HepG2 (cell line): ENCODE data around the gene PCGF3. TPM values are rescaled to one million over a fixed set of nuclear protein-coding genes. Genes with fewer than 3 reads are reported as not detected.

Experiments
- ATAC-seq: fragments of 200-7000 bp; cut with Tn5 transposase; 3 replicates; pipeline ENCODE4 v1.9.1; 2020; ENCODE audit warnings: mild to moderate bottlenecking, moderate library complexity
- BruUV-seq: library from RNA; stranded (reverse); fragments of 400-500 nt; replicated peaks from 2 replicates; lab custom pipeline; 2021; lab: Mats Ljungman, UMichigan
- CTCF ChIA-PET: fragments of 300-600 bp; formaldehyde crosslinking; extraction: SDS; loops from one replicate; lab custom pipeline; 2021; ENCODE audit warnings: low total read pairs, inconsistent platforms, low intra/inter-chr PET ratio; lab: Yijun Ruan, JAX
- POLR2A ChIA-PET: fragments of 350-600 bp; sonication (Branson Sonifier 250); formaldehyde crosslinking; loops from one replicate; lab custom pipeline; 2020; ENCODE audit warnings: antibody characterized with exemption, inconsistent platforms; lab: Yijun Ruan, JAX
- DNase-seq: peaks from one replicate; pipeline ENCODE4 v3.0.0-alpha.2; 2015; ENCODE audit warnings: low spot score
- FAIRE-seq: peaks from 3 replicates; lab custom pipeline; 2011; peaks lifted over from hg19 to GRCh38; lab: Jason Lieb, UNC
- H2AFZ ChIP-seq: one replicate; pipeline ENCODE4 v1.6.1; 2011; ENCODE audit warnings: low read length, inconsistent platforms
- H3K27ac ChIP-seq: fragments of 300-600 bp; 3 replicates; pipeline ENCODE4 v1.8.0; 2011; ENCODE audit warnings: mixed run types, mild to moderate bottlenecking, mixed read lengths, low read length, inconsistent platforms; ENCODE audit not compliant: insufficient read depth; ENCODE audit errors: extremely low read length
- H3K27me3 ChIP-seq, 2 experiments: fragments of 200-600 bp in 1 of 2; 2 replicates in 1 of 2; 3 replicates in 1 of 2; pipeline versions ENCODE4 v1.6.0 to v1.8.0; 2011; ENCODE audit warnings: low read length in 2 of 2, mild to moderate bottlenecking in 2 of 2, moderate library complexity in 2 of 2, inconsistent platforms in 1 of 2; ENCODE audit not compliant: insufficient read depth in 2 of 2, control insufficient read depth in 1 of 2
- H3K36me3 ChIP-seq, 2 experiments: fragments of 200-600 bp in 1 of 2; replicated peaks in 1 of 2; 2 replicates in 1 of 2; 3 replicates in 1 of 2; pipeline versions ENCODE4 v1.5.1 to v1.8.0; 2011; ENCODE audit warnings: low read length in 2 of 2, inconsistent platforms in 1 of 2; ENCODE audit not compliant: insufficient read depth in 2 of 2, control insufficient read depth in 1 of 2
- H3K4me1 ChIP-seq: 2 replicates; pipeline ENCODE4 v1.5.1; 2012; ENCODE audit warnings: low read length, inconsistent platforms; ENCODE audit not compliant: insufficient read depth
- H3K4me2 ChIP-seq: 2 replicates; pipeline ENCODE4 v1.6.0; 2011; ENCODE audit warnings: low read depth, low read length, inconsistent platforms
- H3K4me3 ChIP-seq, 3 experiments: fragments of 200-600 bp in 1 of 3; sonication (generic), shearing (Covaris generic) in 1 of 3; replicated peaks in 1 of 3; 2 replicates each; pipeline ENCODE4 v1.5.1; 2011 to 2016; ENCODE audit warnings: low read length in 3 of 3, inconsistent platforms in 2 of 3, low read depth in 2 of 3, mild to moderate bottlenecking in 2 of 3, control low read depth in 1 of 3, mixed read lengths in 1 of 3; ENCODE audit not compliant: insufficient read depth in 1 of 3
- H3K79me2 ChIP-seq: one replicate; pipeline ENCODE4 v1.6.1; 2011; ENCODE audit warnings: low read length, inconsistent platforms; ENCODE audit not compliant: insufficient read depth
- H3K9ac ChIP-seq: 2 replicates; pipeline ENCODE4 v1.6.0; 2011; ENCODE audit warnings: mild to moderate bottlenecking, low read depth, low read length, inconsistent platforms; ENCODE audit not compliant: insufficient read depth
- H3K9me3 ChIP-seq: 2 replicates; pipeline ENCODE4 v1.5.1; 2012; ENCODE audit warnings: mild to moderate bottlenecking, low read length
- H4K20me1 ChIP-seq: 2 replicates; pipeline ENCODE4 v1.6.0; 2011; ENCODE audit warnings: inconsistent platforms, mild to moderate bottlenecking, low read length, moderate library complexity; ENCODE audit not compliant: insufficient read depth
- HNRNPL ChIP-seq: fragments of 200-400 bp; formaldehyde crosslinking; IDR thresholded peaks from 2 replicates; pipeline ENCODE4 v1.6.1; 2017; ENCODE audit warnings: mild to moderate bottlenecking, low read depth, low read length
- SIX1 ChIP-seq: sonication (generic); formaldehyde crosslinking; IDR thresholded peaks from 2 replicates; pipeline ENCODE4 v1.4.0; 2020; ENCODE audit warnings: missing genetic modification reagents, borderline replicate concordance
- WGBS: methylation state at CpG from one replicate; pipeline ENCODE4 v1.1.6; 2017; ENCODE audit warnings: low lambda C conversion rate; 5-methylcytosine and 5-hydroxymethylcytosine counted together
- in situ Hi-C: cut with HindIII; loops from 2 replicates; pipeline ENCODE4 v1.10.0; 2017; ENCODE audit warnings: low pct_unique_long_range_greater_than_20kb; ENCODE audit not compliant: extremely low pct_ligation_motif_present
- intact Hi-C: fragments of 100-400 bp; cut with micrococcal nuclease; formaldehyde crosslinking; loops from one replicate; pipeline ENCODE4 v1.10.0; 2022; ENCODE audit not compliant: unreplicated experiment
- polyA plus RNA-seq, 8 experiments: library from polyadenylated mRNA; depleted of rRNA in 3 of 8; stranded (reverse) in 7 of 8; unstranded in 1 of 8; fragments of >200 nt; fragmentation: Illumina TruSeq in 4 of 8; extraction: Trizol in 4 of 8; gene quantifications; 2 replicates each; pipeline versions ENCODE4 v1.2.1 to v1.2.3, GENCODE V29; 2011 to 2016; ENCODE audit warnings: low read depth in 4 of 8, missing spikeins in 1 of 8, mixed read lengths in 1 of 8; ENCODE audit not compliant: insufficient read depth in 1 of 8
- total RNA-seq, 5 experiments: library from RNA; depleted of rRNA; stranded (reverse); fragments of >200 nt; fragmentation: Illumina TruSeq; extraction: Trizol; gene quantifications; 2 replicates each; pipeline ENCODE4 v1.2.3, GENCODE V29; 2016; ENCODE audit warnings: low read depth in 1 of 5
- TF ChIP-seq, protein P1 (sequence below): sonication (generic); formaldehyde crosslinking; IDR thresholded peaks from 2 replicates; pipeline ENCODE4 v1.9.0; 2021; ENCODE audit warnings: mild to moderate bottlenecking, missing genetic modification reagents
- TF ChIP-seq, protein P2 (sequence below): sonication (generic); formaldehyde crosslinking; conservative IDR thresholded peaks from 2 replicates; pipeline ENCODE4 v1.8.0; 2022; ENCODE audit warnings: missing genetic modification reagents
- TF ChIP-seq, protein P3 (sequence below): IDR thresholded peaks from 2 replicates; pipeline ENCODE4 v1.6.1; 2016; ENCODE audit warnings: control low read depth

The PCGF3 gene
- total and polyA plus RNA-seq, 2 of the 13 experiments (the other 11 are each of a cell fraction or from before 2014, with no cell fraction given) = 28.6 to 66.2 TPM

DNA sequence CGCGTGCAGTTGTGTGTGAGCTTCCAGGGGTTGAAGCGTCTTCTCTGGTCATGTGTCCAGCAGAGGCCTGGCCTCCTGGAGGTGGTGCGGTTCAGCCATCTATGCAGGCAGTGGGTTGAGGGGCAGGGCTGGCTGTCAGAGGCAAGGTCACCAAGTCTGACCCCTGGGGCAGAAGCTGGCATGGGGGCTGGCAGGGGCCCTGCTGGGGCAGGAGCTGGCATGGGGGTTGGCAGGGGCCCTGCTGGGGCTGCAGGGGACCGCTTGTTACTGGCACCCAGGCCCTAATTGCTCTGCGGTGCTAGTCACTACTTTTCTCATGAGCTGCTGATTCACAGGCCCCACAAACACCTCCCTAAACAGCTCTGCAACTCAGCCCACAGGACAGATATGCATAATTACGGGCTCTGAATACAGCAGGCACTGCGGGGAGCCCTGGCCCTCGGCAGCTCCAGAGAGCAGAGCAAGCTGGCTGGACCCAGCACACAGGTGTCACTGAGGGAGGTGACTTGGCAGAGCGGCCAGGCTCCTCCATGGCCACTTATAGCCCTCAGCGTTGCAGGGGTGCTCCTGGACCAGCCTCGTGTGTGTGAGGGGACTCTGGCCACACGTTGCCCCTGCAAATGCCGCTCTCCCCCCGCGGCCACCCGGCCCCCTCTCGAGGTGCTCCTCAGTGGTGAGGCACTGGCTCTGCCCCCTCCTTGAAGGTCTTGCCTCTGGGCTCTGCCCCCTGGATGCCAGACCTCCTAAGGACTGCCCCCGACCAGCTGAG, 87.6 kb downstream of the PCGF3 start:
- POLR2A ChIA-PET = interaction anchor here (3.4 kb wide), 1 partner anchor 11 kb away, joined by 27 read pairs; no protein-coding TSS in a partner anchor
- intact Hi-C loops = no loop called here
- H3K4me2 ChIP-seq = no peak overlapping the region
- no peaks in the 10 kb centered on the region for H3K36me3 ChIP-seq
- no CpG with 5 or more reads among the region's 19 CpGs for WGBS
- FAIRE-seq = no peak
- H3K9ac ChIP-seq = no peak overlapping the region
- no peaks in the 10 kb centered on the region for H3K79me2 ChIP-seq
- H3K27ac ChIP-seq = no peak overlapping the region
- no peaks in the 10 kb centered on the region for H3K9me3 ChIP-seq
- no peak for DNase-seq
- peaks cover 20 to 83% of the 10 kb centered on the region in 2 experiments for H3K27me3 ChIP-seq
- no peak overlapping the region for H3K4me3 ChIP-seq
- H2AFZ ChIP-seq = no peak overlapping the region
- peaks cover 15% of the 10 kb centered on the region for H3K4me1 ChIP-seq
- BruUV-seq = no TSS peak
- CTCF ChIA-PET = no interaction called here
- TF ChIP-seq SIX1 (no peak), HNRNPL (peak; percentile 44; the same call in 1 of the 2 replicates)
- TF ChIP-seq, protein P1, sequence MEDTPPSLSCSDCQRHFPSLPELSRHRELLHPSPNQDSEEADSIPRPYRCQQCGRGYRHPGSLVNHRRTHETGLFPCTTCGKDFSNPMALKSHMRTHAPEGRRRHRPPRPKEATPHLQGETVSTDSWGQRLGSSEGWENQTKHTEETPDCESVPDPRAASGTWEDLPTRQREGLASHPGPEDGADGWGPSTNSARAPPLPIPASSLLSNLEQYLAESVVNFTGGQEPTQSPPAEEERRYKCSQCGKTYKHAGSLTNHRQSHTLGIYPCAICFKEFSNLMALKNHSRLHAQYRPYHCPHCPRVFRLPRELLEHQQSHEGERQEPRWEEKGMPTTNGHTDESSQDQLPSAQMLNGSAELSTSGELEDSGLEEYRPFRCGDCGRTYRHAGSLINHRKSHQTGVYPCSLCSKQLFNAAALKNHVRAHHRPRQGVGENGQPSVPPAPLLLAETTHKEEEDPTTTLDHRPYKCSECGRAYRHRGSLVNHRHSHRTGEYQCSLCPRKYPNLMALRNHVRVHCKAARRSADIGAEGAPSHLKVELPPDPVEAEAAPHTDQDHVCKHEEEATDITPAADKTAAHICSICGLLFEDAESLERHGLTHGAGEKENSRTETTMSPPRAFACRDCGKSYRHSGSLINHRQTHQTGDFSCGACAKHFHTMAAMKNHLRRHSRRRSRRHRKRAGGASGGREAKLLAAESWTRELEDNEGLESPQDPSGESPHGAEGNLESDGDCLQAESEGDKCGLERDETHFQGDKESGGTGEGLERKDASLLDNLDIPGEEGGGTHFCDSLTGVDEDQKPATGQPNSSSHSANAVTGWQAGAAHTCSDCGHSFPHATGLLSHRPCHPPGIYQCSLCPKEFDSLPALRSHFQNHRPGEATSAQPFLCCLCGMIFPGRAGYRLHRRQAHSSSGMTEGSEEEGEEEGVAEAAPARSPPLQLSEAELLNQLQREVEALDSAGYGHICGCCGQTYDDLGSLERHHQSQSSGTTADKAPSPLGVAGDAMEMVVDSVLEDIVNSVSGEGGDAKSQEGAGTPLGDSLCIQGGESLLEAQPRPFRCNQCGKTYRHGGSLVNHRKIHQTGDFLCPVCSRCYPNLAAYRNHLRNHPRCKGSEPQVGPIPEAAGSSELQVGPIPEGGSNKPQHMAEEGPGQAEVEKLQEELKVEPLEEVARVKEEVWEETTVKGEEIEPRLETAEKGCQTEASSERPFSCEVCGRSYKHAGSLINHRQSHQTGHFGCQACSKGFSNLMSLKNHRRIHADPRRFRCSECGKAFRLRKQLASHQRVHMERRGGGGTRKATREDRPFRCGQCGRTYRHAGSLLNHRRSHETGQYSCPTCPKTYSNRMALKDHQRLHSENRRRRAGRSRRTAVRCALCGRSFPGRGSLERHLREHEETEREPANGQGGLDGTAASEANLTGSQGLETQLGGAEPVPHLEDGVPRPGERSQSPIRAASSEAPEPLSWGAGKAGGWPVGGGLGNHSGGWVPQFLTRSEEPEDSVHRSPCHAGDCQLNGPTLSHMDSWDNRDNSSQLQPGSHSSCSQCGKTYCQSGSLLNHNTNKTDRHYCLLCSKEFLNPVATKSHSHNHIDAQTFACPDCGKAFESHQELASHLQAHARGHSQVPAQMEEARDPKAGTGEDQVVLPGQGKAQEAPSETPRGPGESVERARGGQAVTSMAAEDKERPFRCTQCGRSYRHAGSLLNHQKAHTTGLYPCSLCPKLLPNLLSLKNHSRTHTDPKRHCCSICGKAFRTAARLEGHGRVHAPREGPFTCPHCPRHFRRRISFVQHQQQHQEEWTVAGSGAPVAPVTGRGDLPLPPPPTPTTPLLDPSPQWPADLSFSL (CRISPR knock-in tag) = 0 out of 2 replicates have a peak, but pooled peaks have one; percentile 1
- TF ChIP-seq, protein P2, sequence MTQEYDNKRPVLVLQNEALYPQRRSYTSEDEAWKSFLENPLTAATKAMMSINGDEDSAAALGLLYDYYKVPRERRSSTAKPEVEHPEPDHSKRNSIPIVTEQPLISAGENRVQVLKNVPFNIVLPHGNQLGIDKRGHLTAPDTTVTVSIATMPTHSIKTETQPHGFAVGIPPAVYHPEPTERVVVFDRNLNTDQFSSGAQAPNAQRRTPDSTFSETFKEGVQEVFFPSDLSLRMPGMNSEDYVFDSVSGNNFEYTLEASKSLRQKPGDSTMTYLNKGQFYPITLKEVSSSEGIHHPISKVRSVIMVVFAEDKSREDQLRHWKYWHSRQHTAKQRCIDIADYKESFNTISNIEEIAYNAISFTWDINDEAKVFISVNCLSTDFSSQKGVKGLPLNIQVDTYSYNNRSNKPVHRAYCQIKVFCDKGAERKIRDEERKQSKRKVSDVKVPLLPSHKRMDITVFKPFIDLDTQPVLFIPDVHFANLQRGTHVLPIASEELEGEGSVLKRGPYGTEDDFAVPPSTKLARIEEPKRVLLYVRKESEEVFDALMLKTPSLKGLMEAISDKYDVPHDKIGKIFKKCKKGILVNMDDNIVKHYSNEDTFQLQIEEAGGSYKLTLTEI (CRISPR knock-in tag) = no peak
- TF ChIP-seq, protein P3, sequence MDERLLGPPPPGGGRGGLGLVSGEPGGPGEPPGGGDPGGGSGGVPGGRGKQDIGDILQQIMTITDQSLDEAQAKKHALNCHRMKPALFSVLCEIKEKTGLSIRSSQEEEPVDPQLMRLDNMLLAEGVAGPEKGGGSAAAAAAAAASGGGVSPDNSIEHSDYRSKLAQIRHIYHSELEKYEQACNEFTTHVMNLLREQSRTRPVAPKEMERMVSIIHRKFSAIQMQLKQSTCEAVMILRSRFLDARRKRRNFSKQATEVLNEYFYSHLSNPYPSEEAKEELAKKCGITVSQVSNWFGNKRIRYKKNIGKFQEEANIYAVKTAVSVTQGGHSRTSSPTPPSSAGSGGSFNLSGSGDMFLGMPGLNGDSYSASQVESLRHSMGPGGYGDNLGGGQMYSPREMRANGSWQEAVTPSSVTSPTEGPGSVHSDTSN (CRISPR knock-in tag) = no peak
- peak; percentile 6; the same call in 1 of the 3 replicates for ATAC-seq
- no peaks in the 10 kb centered on the region for H4K20me1 ChIP-seq
- in situ Hi-C loops = no loop called here
